WERI-Rb-1 (cell line): ENCODE measurements around the gene STRBP.

Experiments
- DNase-seq: peaks from one replicate; pipeline ENCODE4 v3.0.0-alpha.2; 2020
- H3K27ac ChIP-seq: fragments of 250-450 bp; sonication (Bioruptor Pico); 2 replicates; pipeline ENCODE4 v1.5.1; 2020; ENCODE audit warnings: mild to moderate bottlenecking, moderate library complexity
- H3K27me3 ChIP-seq: fragments of 250-450 bp; sonication (Bioruptor Pico); 2 replicates; pipeline ENCODE4 v1.5.1; 2021; ENCODE audit warnings: mild to moderate bottlenecking, low read depth, moderate library complexity; ENCODE audit not compliant: insufficient read depth, severe bottlenecking
- H3K36me3 ChIP-seq: fragments of 250-450 bp; sonication (Bioruptor Pico); 2 replicates; pipeline ENCODE4 v1.5.1; 2020; ENCODE audit warnings: mild to moderate bottlenecking, moderate library complexity
- H3K4me3 ChIP-seq: 2 replicates; pipeline ENCODE4 v1.5.1; 2011; ENCODE audit warnings: low read depth, mild to moderate bottlenecking, control low read depth, low read length
- H3K9me3 ChIP-seq: fragments of 250-450 bp; sonication (Bioruptor Pico); 2 replicates; pipeline ENCODE4 v1.5.1; 2021; ENCODE audit warnings: mild to moderate bottlenecking, moderate library complexity; ENCODE audit not compliant: severe bottlenecking
- CTCF ChIP-seq: IDR thresholded peaks from 2 replicates; pipeline ENCODE4 v1.5.1; 2011; ENCODE audit warnings: low read depth, mild to moderate bottlenecking, control low read depth, inconsistent platforms, low read length

Gene STRBP

GRCh38 chr9:123121457-123121856 is 146.9 kb downstream of the STRBP start:
- TF ChIP-seq CTCF, result no peak

GRCh38 chr9:123120953-123121352 is 147.4 kb downstream of the STRBP start:
- DNase-seq, result no peak
- no peaks in the 10 kb centered on the region for H3K27me3 ChIP-seq
- peaks cover 8% of the 10 kb centered on the region for H3K36me3 ChIP-seq
- no peak for TF ChIP-seq CTCF
- no peak overlapping the region for H3K27ac ChIP-seq
- no peak overlapping the region for H3K4me3 ChIP-seq
- H3K9me3 ChIP-seq, result no peaks in the 10 kb centered on the region

More at GRCh38 chr9:123121457-123121856, 146.9 kb downstream of the STRBP start:
- DNase-seq, result no peak
- no peaks in the 10 kb centered on the region for H3K9me3 ChIP-seq
- H3K27me3 ChIP-seq, result no peaks in the 10 kb centered on the region
- peaks cover 3% of the 10 kb centered on the region; the same call in 1 of the 2 replicates for H3K36me3 ChIP-seq
- H3K4me3 ChIP-seq, result no peak overlapping the region
- no peak overlapping the region for H3K27ac ChIP-seq

GRCh38 chr9:123120131-123120530 is 148.3 kb downstream of the STRBP start:
- Histone ChIP-seq H3K4me3 (no peak overlapping the region), H3K27ac (no peak overlapping the region), H3K27me3 (no peaks in the 10 kb centered on the region), H3K9me3 (no peaks in the 10 kb centered on the region), H3K36me3 (peaks cover 16% of the 10 kb centered on the region)
- no peak for TF ChIP-seq CTCF
- DNase-seq, result no peak

GRCh38 chr9:123119566-123119965 is 148.8 kb downstream of the STRBP start:
- no peaks in the 10 kb centered on the region for H3K9me3 ChIP-seq
- H3K27ac ChIP-seq, result no peak overlapping the region
- H3K27me3 ChIP-seq, result no peaks in the 10 kb centered on the region
- no peak for TF ChIP-seq CTCF
- DNase-seq, result no peak
- H3K36me3 ChIP-seq, result peaks cover 20% of the 10 kb centered on the region
- no peak overlapping the region for H3K4me3 ChIP-seq

GRCh38 chr9:123116036-123116435 is 152.3 kb downstream of the STRBP start:
- Histone ChIP-seq H3K4me3 (no peak overlapping the region), H3K27me3 (no peaks in the 10 kb centered on the region), H3K36me3 (peaks cover 26% of the 10 kb centered on the region), H3K27ac (no peak overlapping the region), H3K9me3 (no peaks in the 10 kb centered on the region)
- TF ChIP-seq CTCF, result no peak
- no peak for DNase-seq

GRCh38 chr9:123115146-123115913 is 153.1 kb downstream of the STRBP start:
- H3K9me3 ChIP-seq, result no peaks in the 10 kb centered on the region
- no peak for DNase-seq
- no peak overlapping the region for H3K27ac ChIP-seq
- no peaks in the 10 kb centered on the region for H3K27me3 ChIP-seq
- no peak overlapping the region for H3K4me3 ChIP-seq
- peaks cover 31% of the 10 kb centered on the region for H3K36me3 ChIP-seq
- no peak for TF ChIP-seq CTCF
